ENCODE measurements around the gene EDEM2. TPM values are rescaled to one million over a fixed set of nuclear protein-coding genes. Genes with fewer than 3 reads are reported as not detected.

EDEM2 gene
- total and polyA plus RNA-seq, 2 of the 13 experiments (the other 11 are each of a cell fraction or from before 2014, with no cell fraction given), result 33.1 to 46.9 TPM

- TF ChIP-seq, protein P1, sequence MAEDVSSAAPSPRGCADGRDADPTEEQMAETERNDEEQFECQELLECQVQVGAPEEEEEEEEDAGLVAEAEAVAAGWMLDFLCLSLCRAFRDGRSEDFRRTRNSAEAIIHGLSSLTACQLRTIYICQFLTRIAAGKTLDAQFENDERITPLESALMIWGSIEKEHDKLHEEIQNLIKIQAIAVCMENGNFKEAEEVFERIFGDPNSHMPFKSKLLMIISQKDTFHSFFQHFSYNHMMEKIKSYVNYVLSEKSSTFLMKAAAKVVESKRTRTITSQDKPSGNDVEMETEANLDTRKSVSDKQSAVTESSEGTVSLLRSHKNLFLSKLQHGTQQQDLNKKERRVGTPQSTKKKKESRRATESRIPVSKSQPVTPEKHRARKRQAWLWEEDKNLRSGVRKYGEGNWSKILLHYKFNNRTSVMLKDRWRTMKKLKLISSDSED (CRISPR knock-in tag; IDR thresholded peaks at IDR 0.05), result no peak
- TF ChIP-seq SMARCE1 (IDR thresholded peaks at IDR 0.05; ENCODE audit: borderline replicate concordance) (no peak), ZFP1 (CRISPR knock-in tag; IDR thresholded peaks at IDR 0.05) (0 out of 2 replicates have a peak, but pooled peaks have one; percentile 39), HNRNPH1 (optimal IDR thresholded peaks at IDR 0.05; ENCODE audit: low read depth, low read length) (peak; percentile 79), NR2F1 (CRISPR knock-in tag; IDR thresholded peaks at IDR 0.05) (peak in 1 of 2 experiments; percentile 23; a peak in 1 of 4 replicates), PHB2 (IDR thresholded peaks at IDR 0.05; ENCODE audit: partially characterized antibody) (no peak), RBFOX2 (IDR thresholded peaks at IDR 0.05; ENCODE audit: low read depth, low read length) (peak; percentile 100), KDM6A (CRISPR knock-in tag; IDR thresholded peaks at IDR 0.05; ENCODE audit: low read depth) (no peak), ZSCAN22 (CRISPR knock-in tag; IDR thresholded peaks at IDR 0.05) (peak; percentile 72), ZNF792 (CRISPR knock-in tag; IDR thresholded peaks at IDR 0.05) (peak; percentile 72), SMAD9 (CRISPR knock-in tag; IDR thresholded peaks at IDR 0.05) (peak; percentile 69; the same call in 1 of the 2 replicates), ZC3H13 (CRISPR knock-in tag; IDR thresholded peaks at IDR 0.05) (no peak; the same call in none of the 2 replicates), MTF2 (CRISPR knock-in tag; IDR thresholded peaks at IDR 0.05; ENCODE audit: borderline replicate concordance) (peak; percentile 88; the same call in 1 of the 2 replicates), ZNF12 (CRISPR knock-in tag; IDR thresholded peaks at IDR 0.05) (peak; percentile 73), ARHGAP35 (CRISPR knock-in tag; IDR thresholded peaks at IDR 0.05; ENCODE audit: borderline replicate concordance) (peak; percentile 91), MIER3 (CRISPR knock-in tag; IDR thresholded peaks at IDR 0.05; ENCODE audit: borderline replicate concordance) (peak; percentile 86; the same call in 1 of the 2 replicates), FOXP1 (IDR thresholded peaks at IDR 0.05) (no peak), FOXP1 (CRISPR knock-in tag; IDR thresholded peaks at IDR 0.05) (no peak), ARNT2 (CRISPR knock-in tag; IDR thresholded peaks at IDR 0.05; ENCODE audit: low read depth) (peak; percentile 97)
- TF ChIP-seq, protein P2, sequence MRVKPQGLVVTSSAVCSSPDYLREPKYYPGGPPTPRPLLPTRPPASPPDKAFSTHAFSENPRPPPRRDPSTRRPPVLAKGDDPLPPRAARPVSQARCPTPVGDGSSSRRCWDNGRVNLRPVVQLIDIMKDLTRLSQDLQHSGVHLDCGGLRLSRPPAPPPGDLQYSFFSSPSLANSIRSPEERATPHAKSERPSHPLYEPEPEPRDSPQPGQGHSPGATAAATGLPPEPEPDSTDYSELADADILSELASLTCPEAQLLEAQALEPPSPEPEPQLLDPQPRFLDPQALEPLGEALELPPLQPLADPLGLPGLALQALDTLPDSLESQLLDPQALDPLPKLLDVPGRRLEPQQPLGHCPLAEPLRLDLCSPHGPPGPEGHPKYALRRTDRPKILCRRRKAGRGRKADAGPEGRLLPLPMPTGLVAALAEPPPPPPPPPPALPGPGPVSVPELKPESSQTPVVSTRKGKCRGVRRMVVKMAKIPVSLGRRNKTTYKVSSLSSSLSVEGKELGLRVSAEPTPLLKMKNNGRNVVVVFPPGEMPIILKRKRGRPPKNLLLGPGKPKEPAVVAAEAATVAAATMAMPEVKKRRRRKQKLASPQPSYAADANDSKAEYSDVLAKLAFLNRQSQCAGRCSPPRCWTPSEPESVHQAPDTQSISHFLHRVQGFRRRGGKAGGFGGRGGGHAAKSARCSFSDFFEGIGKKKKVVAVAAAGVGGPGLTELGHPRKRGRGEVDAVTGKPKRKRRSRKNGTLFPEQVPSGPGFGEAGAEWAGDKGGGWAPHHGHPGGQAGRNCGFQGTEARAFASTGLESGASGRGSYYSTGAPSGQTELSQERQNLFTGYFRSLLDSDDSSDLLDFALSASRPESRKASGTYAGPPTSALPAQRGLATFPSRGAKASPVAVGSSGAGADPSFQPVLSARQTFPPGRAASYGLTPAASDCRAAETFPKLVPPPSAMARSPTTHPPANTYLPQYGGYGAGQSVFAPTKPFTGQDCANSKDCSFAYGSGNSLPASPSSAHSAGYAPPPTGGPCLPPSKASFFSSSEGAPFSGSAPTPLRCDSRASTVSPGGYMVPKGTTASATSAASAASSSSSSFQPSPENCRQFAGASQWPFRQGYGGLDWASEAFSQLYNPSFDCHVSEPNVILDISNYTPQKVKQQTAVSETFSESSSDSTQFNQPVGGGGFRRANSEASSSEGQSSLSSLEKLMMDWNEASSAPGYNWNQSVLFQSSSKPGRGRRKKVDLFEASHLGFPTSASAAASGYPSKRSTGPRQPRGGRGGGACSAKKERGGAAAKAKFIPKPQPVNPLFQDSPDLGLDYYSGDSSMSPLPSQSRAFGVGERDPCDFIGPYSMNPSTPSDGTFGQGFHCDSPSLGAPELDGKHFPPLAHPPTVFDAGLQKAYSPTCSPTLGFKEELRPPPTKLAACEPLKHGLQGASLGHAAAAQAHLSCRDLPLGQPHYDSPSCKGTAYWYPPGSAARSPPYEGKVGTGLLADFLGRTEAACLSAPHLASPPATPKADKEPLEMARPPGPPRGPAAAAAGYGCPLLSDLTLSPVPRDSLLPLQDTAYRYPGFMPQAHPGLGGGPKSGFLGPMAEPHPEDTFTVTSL (CRISPR knock-in tag; IDR thresholded peaks at IDR 0.05; ENCODE audit: borderline replicate concordance), result peak; percentile 54
- TF ChIP-seq, protein P3, sequence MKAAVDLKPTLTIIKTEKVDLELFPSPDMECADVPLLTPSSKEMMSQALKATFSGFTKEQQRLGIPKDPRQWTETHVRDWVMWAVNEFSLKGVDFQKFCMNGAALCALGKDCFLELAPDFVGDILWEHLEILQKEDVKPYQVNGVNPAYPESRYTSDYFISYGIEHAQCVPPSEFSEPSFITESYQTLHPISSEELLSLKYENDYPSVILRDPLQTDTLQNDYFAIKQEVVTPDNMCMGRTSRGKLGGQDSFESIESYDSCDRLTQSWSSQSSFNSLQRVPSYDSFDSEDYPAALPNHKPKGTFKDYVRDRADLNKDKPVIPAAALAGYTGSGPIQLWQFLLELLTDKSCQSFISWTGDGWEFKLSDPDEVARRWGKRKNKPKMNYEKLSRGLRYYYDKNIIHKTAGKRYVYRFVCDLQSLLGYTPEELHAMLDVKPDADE (CRISPR knock-in tag; IDR thresholded peaks at IDR 0.05), result peak; percentile 85; the same call in 1 of the 2 replicates
- TF ChIP-seq, protein P4, sequence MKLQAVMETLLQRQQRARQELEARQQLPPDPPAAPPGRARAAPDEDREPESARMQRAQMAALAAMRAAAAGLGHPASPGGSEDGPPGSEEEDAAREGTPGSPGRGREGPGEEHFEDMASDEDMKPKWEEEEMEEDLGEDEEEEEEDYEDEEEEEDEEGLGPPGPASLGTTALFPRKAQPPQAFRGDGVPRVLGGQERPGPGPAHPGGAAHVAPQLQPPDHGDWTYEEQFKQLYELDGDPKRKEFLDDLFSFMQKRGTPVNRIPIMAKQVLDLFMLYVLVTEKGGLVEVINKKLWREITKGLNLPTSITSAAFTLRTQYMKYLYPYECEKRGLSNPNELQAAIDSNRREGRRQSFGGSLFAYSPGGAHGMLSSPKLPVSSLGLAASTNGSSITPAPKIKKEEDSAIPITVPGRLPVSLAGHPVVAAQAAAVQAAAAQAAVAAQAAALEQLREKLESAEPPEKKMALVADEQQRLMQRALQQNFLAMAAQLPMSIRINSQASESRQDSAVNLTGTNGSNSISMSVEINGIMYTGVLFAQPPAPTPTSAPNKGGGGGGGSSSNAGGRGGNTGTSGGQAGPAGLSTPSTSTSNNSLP (IDR thresholded peaks at IDR 0.05; ENCODE audit: low read depth, low read length), result no peak
These were observed 54.4 kb downstream of the EDEM2 start, which contains the start of gene TRPC4AP (continued) for GRCh38 chr20:35092524-35093266.

Data from HepG2 (cell line).